SKM-1 (cell line): ENCODE results near the gene TRABD2B.

Experiments
- DNase-seq: peaks from one replicate; lab custom pipeline; 2025; ENCODE audit not compliant: unreplicated experiment; lab: John Stamatoyannopoulos, UW

The TRABD2B gene

GRCh38 chr1:47837056-47837830, 159.9 kb downstream of the TRABD2B start:
- DNase-seq = no peak

- no peak for DNase-seq
Measured at GRCh38 chr1:47835409-47835808, 161.8 kb downstream of the TRABD2B start.

- DNase-seq = no peak
Measured at GRCh38 chr1:47834326-47834725, 162.9 kb downstream of the TRABD2B start.

GRCh38 chr1:47830641-47831333, 166.4 kb downstream of the TRABD2B start:
- no peak for DNase-seq

- DNase-seq = no peak
Measured at GRCh38 chr1:47830021-47830420, 167.2 kb downstream of the TRABD2B start.

GRCh38 chr1:47828978-47829377, 168.2 kb downstream of the TRABD2B start:
- no peak for DNase-seq

- no peak for DNase-seq
Measured at GRCh38 chr1:47827109-47827508, 170.1 kb downstream of the TRABD2B start.

GRCh38 chr1:47824716-47825115, 172.5 kb downstream of the TRABD2B start:
- no peak for DNase-seq

GRCh38 chr1:47824297-47824696, 172.9 kb downstream of the TRABD2B start:
- no peak for DNase-seq

GRCh38 chr1:47823040-47823808, 174.0 kb downstream of the TRABD2B start:
- DNase-seq = no peak

GRCh38 chr1:47821760-47822159, 175.4 kb downstream of the TRABD2B start:
- no peak for DNase-seq

- DNase-seq = no peak
Measured at GRCh38 chr1:47819574-47819888, 177.7 kb downstream of the TRABD2B start.

GRCh38 chr1:47818682-47819573, 178.3 kb downstream of the TRABD2B start:
- no peak for DNase-seq

- no peak for DNase-seq
Measured at GRCh38 chr1:47817861-47818260, 179.3 kb downstream of the TRABD2B start.

- no peak for DNase-seq
Measured at GRCh38 chr1:47816325-47817071, 180.7 kb downstream of the TRABD2B start.

GRCh38 chr1:47814612-47815395, 182.4 kb downstream of the TRABD2B start:
- DNase-seq = no peak

- DNase-seq = no peak
Measured at GRCh38 chr1:47813970-47814369, 183.2 kb downstream of the TRABD2B start.

GRCh38 chr1:47812904-47813514, 184.2 kb downstream of the TRABD2B start:
- DNase-seq = no peak
